ENCODE measurements around the gene L3MBTL4.

L3MBTL4 gene

GRCh38 chr18:6024745-6025248 lies 389.9 kb downstream of the L3MBTL4 start:
- no peak for DNase-seq (ENCODE audit: low spot score)

GRCh38 chr18:6023551-6023950 lies 391.2 kb downstream of the L3MBTL4 start:
- no peak for DNase-seq (ENCODE audit: low spot score)

- DNase-seq (ENCODE audit: low spot score): no peak
Observed at GRCh38 chr18:6022845-6023244, 391.9 kb downstream of the L3MBTL4 start.

GRCh38 chr18:6022074-6022444 lies 392.7 kb downstream of the L3MBTL4 start:
- no peak for DNase-seq (ENCODE audit: low spot score)

- DNase-seq (ENCODE audit: low spot score): no peak
Observed at GRCh38 chr18:6021306-6022073, 393.2 kb downstream of the L3MBTL4 start.

GRCh38 chr18:6018671-6019070 lies 396.0 kb downstream of the L3MBTL4 start:
- DNase-seq (ENCODE audit: low spot score): no peak

GRCh38 chr18:6017171-6017570 lies 397.5 kb downstream of the L3MBTL4 start:
- DNase-seq (ENCODE audit: low spot score): no peak

GRCh38 chr18:6015364-6015763 lies 399.3 kb downstream of the L3MBTL4 start:
- DNase-seq (ENCODE audit: low spot score): no peak

- no peak for DNase-seq (ENCODE audit: low spot score)
Observed at GRCh38 chr18:6013171-6013810, 401.4 kb downstream of the L3MBTL4 start.

- no peak for DNase-seq (ENCODE audit: low spot score)
Observed at GRCh38 chr18:6010921-6011320, 403.8 kb downstream of the L3MBTL4 start.

- no peak for DNase-seq (ENCODE audit: low spot score)
Observed at GRCh38 chr18:6010284-6010683, 404.4 kb downstream of the L3MBTL4 start.

GRCh38 chr18:6009756-6010155 lies 405.0 kb downstream of the L3MBTL4 start:
- no peak for DNase-seq (ENCODE audit: low spot score)

GRCh38 chr18:6004683-6005082 lies 410.0 kb downstream of the L3MBTL4 start:
- no peak for DNase-seq (ENCODE audit: low spot score)

GRCh38 chr18:6004119-6004518 lies 410.6 kb downstream of the L3MBTL4 start:
- no peak for DNase-seq (ENCODE audit: low spot score)

GRCh38 chr18:6001867-6002266 lies 412.8 kb downstream of the L3MBTL4 start:
- no peak for DNase-seq (ENCODE audit: low spot score)

- no peak for DNase-seq (ENCODE audit: low spot score)
Observed at GRCh38 chr18:5998907-5999306, 415.8 kb downstream of the L3MBTL4 start.

- no peak for DNase-seq (ENCODE audit: low spot score)
Observed at GRCh38 chr18:5998166-5998881, 416.4 kb downstream of the L3MBTL4 start.

GRCh38 chr18:5997361-5997760 lies 417.4 kb downstream of the L3MBTL4 start:
- DNase-seq (ENCODE audit: low spot score): no peak

- DNase-seq (ENCODE audit: low spot score): no peak
Observed at GRCh38 chr18:5995626-5996025, 419.1 kb downstream of the L3MBTL4 start.

GRCh38 chr18:5993938-5994337 lies 420.8 kb downstream of the L3MBTL4 start:
- no peak for DNase-seq (ENCODE audit: low spot score)

GRCh38 chr18:5992381-5992780 lies 422.3 kb downstream of the L3MBTL4 start:
- DNase-seq (ENCODE audit: low spot score): no peak

GRCh38 chr18:5987249-5987648 lies 427.5 kb downstream of the L3MBTL4 start:
- no peak for DNase-seq (ENCODE audit: low spot score)
